Stimulated activated CD8-positive, alpha-beta memory T cell treated with anti-CD3 and anti-CD28 coated beads, Interleukin-12 subunit alpha, Interleukin-12 subunit beta, amount 100 ng/mL, for 24 hours (primary cell): ENCODE data around the gene CRAT.

Experiments used
- DNase-seq: peaks from one replicate; pipeline ENCODE4 v3.0.0-alpha.2; 2020; ENCODE audit errors: extremely low read depth

The CRAT gene

DNA sequence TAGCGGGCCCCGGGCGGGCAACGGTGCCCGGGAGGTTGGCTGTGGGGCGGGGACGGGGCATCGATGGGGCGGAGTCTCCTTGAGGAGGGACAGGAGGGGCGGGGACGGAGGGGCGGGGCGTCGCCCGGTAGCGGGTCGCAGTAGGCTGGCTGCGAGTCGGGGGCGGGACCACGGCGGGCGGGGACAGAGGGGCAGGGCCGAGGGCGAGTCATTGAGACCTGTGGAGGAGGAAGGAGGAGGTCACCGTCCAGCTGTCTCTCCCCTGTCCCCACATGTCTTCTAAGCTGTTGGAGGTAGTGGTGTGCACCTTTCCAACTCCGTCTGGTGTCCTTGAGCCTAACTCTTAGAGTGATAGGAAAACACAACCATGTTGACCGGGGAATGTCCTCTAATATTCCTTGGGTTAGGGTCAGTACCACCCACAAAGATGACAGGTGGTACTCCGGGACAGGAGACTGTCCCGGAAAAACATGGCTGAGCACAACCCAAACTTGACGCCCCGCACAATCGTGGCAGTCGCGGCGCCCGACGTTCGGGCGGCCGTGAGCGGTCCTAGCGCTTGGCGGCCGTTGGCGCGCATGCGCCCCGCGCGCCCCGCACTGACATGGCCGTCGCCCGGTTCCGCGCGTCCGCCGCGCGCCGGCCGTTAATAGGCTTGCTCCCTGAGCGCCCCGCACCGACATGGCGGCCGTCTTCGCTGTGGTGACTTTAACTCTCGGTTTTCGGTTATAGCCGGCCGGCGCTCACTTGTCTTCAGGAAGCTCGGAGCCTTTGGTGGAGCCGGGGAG lies at the start of gene CRAT, which contains the start of gene PTPA:
Gene CRAT (minus strand): TSS at position 54 of the 788 bp plus-strand sequence. CDS start 284 bp downstream, outside the sequence.
Gene PTPA (plus strand): TSS at position 676 of the 788 bp plus-strand sequence. CDS start 186 bp downstream, outside the sequence.
- DNase-seq: peak; percentile 94

DNA sequence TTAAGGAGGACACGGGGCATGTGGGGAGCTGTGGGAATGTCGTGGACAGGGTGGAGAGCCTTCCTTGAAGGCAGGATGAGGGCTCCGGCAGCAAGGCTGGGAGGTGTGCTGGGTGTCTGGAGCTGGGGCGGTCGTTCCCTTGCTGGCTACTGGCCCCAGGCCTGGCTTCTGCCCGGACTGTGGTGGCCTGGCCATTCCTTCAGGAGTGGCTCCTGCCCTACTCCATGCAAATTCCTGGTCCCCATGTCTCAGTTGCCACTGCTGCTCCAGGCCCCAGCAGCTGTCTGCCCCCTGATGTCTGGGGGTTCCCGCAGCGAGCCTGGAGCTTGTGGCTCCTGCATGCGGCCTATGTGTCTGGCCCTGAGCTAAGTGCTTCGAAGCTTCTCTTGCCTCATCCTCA lies 45.6 kb upstream of the CRAT start:
- DNase-seq: no peak

DNA sequence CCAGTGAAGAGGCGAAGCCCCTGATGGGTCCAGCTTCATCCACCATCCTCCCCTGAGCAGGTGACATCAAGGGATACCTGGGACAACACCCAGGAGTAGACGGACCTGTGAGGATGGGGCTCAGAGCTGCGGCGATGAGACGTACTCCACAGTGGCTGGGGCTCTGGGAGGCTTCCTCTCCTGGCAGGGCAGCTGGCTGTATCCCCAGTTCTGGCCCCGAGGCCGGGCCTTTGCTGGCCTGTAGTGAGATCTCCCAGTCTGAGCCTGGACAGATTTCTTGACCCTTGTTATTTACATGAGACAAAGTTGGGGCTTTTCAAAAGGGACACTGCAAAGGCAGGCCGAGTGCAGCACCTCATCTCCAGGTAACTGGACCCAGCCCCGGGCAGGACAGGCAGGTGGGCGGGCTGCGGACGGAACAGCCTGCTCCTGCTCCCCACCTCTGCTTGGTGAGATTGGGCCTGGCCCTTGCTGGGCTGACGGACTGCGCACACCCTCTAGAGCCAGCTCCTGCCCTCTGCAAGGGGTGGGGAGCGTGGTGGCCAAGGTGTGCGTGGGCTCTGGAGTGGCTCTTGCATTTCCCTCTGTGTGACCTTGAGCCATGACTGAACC lies 44.4 kb upstream of the CRAT start:
- DNase-seq: no peak

DNA sequence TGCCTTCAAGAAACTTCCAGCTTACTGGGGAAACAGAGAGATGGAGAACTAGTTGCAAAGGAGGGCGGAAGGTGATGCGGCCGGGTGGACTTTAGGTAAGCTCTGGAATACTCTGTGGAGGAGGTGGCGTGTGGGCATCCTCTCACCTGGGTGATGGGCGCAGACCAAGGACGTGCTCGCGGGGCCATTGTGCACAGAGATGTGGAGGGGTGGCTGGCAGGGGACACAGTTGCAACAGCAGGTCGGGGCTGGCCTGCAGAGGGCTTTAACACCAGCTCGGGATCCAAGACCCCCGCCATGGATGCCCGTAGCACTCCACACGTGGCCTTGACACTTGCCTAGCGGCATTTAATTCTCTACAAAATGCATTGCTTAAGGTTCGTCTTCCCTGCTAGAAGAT lies 40.9 kb upstream of the CRAT start:
- no peak for DNase-seq

DNA sequence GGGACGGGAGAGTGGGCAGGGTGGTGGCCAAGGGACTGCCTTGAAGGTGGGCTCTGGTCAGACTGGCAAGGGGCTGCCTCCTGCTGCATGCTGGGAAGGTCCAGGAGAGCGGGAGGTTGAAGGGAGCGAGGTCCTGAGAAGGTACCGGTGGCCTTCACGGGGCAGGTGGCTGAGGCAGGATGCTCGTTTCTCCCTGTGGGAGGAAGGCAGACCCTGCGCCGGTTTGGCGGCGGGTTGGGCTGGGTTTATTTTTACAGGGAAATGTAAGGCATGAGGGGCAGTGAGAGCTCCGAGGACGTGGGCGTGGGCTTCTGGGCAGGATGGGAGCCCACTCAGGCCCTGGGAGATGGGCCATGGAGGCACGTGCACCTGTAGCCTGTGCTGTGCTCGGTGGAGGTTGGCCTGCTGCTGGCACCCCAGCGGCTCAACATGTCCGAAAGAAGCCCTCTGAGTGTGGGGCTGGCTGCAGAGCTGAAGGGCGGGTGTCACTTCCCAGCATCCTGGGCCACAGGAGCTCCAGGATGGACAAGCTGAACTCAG lies 40.1 kb upstream of the CRAT start:
- DNase-seq: no peak

GRCh38 chr9:129150122-129150521 lies 39.5 kb upstream of the CRAT start:
- no peak for DNase-seq

DNA sequence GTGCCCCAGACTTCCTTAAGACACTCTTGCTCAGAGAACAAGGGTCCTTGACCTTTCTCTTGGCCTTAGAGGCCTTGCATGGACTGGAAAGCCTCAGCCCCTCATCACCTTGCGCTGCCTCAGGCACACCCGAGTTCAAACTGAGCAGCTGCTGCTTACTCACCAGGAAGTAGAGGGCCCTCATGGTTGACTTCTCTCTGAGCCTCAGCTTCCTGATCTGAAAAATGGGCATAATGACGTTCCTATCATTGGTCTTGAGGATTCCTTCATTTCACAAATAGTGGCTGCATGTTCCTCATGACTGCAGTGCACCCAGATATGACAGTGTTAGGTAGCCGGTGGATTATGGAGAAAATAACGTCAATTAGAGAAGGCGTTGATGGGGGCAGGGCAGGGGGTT lies 38.8 kb upstream of the CRAT start:
- DNase-seq: no peak

DNA sequence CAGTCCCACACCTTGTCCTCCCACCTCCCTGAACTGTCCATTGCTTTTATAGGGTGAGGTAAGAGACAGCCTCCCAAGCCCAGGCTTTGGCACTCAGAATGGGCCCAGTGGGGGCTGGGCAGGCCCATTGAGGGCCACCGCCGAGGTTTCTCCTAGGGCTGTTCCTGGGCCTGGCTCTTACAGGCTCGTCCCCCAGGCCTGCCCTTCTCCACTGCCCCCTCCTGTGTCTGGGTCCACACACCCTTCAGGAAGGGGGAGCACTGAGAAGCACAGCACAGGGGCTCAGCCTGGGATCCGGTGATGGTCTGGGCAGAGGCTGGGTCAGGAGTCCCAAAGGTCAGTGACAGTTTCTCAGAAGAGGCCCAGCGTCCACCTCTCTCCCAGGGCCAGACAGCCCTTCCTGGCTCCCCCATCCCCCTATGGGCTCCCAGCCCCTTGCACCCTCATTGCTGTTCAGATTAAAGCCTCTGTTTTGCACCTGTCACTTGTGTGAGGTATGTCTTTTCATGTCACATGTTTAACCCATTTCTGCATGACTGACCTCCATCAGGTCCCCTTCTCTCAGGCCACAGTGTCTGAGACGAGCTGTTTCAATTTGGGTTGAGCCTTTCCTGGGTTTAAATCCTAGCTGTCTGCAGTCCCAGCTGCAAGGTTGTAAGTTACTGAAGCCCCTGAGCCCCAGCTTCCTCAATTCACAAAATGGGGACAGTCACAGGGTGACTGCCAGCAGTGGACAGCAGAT lies 38.0 kb upstream of the CRAT start:
- no peak for DNase-seq

- DNase-seq: no peak
Measured at GRCh38 chr9:129146441-129146941, 35.9 kb upstream of the CRAT start.

GRCh38 chr9:129145841-129146292 lies 35.3 kb upstream of the CRAT start:
- no peak for DNase-seq

DNA sequence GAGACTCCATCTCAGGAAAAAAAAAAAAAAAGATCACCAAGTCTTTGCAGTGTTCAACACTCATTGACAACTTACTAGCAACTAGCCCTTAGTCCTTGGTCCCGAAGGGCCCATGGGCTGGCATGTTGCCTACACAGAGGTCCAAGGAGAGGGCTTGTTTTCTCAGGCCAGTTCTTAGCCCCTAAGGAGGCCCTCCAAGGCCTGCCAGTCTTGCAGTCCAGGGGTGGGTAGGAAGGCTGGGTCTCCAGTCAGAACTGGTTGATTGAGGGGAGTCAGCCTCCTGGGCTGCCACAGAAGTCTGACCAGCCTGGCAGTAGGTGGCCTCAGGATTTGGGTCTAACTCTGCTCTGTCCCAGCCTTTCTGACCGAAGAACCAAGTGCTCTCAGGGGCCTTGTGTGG lies 34.7 kb upstream of the CRAT start:
- no peak for DNase-seq

GRCh38 chr9:129143031-129143927 lies 32.7 kb upstream of the CRAT start:
- peak; percentile 49 for DNase-seq

DNA sequence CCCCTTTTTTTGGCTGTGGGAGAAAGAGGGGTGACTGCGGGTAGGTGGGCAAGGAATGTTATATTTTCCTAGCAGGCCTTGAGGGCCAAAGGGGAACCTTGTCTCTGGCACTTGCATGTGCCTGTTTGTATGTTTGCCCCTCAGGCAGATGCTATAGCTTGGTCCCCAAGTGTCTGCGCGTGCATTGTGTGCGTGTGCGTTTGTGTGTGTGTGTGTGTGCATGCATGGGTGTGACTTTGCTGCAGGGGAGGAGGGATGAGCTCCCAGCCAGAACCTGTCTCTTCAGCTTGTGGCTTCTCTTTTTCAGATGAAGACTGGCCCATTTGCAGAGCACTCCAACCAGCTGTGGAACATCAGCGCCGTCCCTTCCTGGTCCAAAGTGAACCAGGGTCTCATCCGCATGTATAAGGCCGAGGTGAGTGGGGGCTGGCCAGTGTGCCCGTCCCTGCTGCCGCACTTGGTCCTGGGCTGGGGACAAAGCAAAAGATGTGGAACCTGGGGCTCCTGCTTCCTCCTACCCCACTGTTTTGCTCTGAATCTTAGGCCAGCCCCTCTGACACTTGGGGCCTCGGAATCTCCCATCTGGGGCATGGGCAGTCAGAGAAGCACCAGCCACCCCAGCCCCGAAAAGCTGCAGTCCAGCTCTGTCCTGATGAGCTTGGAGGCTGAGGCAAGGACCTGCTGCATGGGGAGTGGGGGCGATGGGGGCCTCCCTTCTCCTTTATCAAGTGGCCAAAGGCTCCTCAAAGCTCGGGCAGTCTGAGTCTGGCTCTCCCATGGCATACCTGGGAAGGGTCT lies 31.7 kb upstream of the CRAT start:
- DNase-seq: no peak

GRCh38 chr9:129141066-129142041 lies 30.8 kb upstream of the CRAT start:
- no peak for DNase-seq

DNA sequence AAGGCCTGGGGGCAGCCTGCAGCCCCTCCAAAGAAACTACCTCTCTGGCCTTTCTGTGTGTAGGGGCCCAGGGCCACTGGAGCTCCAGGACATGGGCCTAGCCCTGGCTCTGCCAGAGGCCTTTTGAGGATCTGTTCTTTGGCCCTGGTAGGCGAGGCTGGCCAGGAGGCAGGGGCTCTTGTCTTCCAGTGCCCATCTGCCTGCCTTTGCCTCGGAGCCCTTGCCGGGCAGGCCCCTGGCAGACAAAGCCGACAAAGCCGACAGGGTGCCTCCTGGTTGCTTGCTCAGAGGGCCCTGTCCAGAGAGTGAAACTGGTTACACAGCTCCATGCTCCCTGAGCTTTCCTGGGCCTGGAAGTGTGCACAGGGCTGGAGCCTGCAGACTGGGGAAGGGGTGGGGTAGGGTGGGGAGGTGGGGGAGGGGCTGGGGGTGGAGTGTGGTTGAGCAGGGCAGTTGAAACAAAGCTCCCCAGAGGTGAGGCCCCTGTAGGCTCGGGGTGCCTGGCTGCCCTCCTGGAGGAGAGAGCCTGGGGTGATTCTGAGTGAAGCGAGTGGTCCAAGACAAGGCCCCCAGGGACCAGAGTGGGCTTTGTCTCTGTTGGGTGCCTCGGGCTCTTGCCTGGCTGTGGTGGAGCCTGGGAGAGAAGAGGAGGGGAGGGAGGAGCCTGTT lies 29.9 kb upstream of the CRAT start:
- DNase-seq: no peak

DNA sequence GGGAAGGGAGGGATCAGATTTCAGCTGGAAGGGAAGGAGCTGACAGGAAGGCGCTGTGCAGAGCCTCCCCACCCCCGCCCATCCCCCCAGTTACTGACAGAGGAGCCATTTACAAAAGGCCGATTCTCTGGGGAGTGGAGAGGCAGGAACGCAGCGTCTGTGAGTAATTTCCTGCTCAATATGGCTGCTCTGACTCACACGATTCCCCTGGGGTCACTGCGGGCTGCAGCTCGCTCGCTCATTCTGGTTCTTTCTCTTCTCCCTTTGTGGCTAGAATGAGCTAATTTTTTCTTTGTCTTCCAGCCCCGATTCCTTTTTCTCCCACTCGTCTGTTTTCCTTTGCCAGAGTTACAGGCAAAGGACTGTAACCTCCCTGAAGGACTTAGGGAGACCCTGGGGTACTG lies 29.4 kb upstream of the CRAT start:
- DNase-seq: peak; percentile 53

DNA sequence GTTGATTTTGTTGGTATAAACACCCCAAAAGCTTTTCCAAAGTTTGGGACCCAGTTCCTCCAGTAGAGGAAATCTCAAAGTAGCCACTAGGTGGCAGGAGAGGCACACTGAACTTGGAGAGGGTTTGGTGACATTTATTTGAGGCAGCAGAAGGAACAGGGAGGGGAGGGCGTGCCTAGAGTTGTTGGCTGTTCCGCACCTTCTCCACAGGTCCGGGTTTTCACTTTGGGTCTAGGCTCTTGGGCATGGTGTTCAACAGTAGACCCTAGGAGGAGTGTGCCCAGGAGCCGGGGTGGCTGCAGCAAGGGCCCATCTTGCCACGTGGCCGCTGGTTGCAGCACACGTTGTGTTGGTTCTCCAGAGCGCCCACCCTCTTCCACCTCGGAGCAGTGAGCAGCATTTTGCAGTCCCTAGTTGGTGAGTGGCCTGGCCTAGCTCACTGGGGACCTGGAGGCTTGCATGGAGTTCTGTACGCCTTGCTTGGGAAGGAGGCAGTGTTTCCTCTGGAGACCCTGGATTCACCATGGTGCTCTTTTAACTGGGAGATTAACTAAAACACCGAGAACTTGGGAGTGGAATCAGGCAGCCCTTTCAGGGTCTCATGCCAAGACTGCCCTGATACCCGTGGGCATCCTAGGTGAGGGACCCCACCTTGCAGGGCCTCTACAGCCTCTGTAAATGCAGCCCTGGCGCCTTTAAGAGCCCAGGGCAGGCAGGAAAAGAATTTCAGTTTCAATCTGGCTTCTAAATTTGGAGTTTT lies 28.8 kb upstream of the CRAT start:
- peak; percentile 40 for DNase-seq
